22Rv1 (cell line): Measurements from ENCODE around the gene SLC5A7.

Source experiments
- H3K27ac ChIP-seq: fragments of 450-650 bp; 2 replicates; pipeline ENCODE4 v1.5.1; 2017
- CTCF ChIP-seq: fragments of 450-650 bp; IDR thresholded peaks from 2 replicates; pipeline ENCODE4 v1.5.1; 2017; ENCODE audit warnings: mild to moderate bottlenecking
- ZFX ChIP-seq: fragments of 450-650 bp; IDR thresholded peaks from 2 replicates; pipeline ENCODE4 v1.6.1; 2017; ENCODE audit warnings: antibody characterized with exemption, borderline replicate concordance

SLC5A7 gene

GRCh38 chr2:107986278-107987217 is at the start of gene SLC5A7:
Gene SLC5A7, plus strand, starts transcription at chr2:107986524. Its CDS starts 1,632 bp downstream, at chr2:107988156.
- no peak for TF ChIP-seq ZFX
- no peak for TF ChIP-seq CTCF
- no peak within 1 kb of the TSS for H3K27ac ChIP-seq

- TF ChIP-seq CTCF (no peak), ZFX (no peak)
- no peak overlapping the region for H3K27ac ChIP-seq
These were observed 24.9 kb upstream of the SLC5A7 start for GRCh38 chr2:107961395-107961794.

- H3K27ac ChIP-seq: no peak overlapping the region
- TF ChIP-seq CTCF: no peak
- TF ChIP-seq ZFX: no peak
These were observed 22.1 kb upstream of the SLC5A7 start for GRCh38 chr2:107964185-107964584.

GRCh38 chr2:107984707-107985106 is 1.6 kb upstream of the SLC5A7 start:
- no peak for TF ChIP-seq ZFX
- TF ChIP-seq CTCF: no peak
- H3K27ac ChIP-seq: no peak overlapping the region

GRCh38 chr2:107988108-107988507 is 1.8 kb downstream of the SLC5A7 start:
- no peak for TF ChIP-seq CTCF
- no peak for TF ChIP-seq ZFX

GRCh38 chr2:107989445-107989844 is 3.1 kb downstream of the SLC5A7 start:
- no peak overlapping the region for H3K27ac ChIP-seq
- TF ChIP-seq CTCF (no peak), ZFX (no peak)

More at GRCh38 chr2:107988108-107988507, 1.8 kb downstream of the SLC5A7 start:
- no peak overlapping the region for H3K27ac ChIP-seq

- no peak overlapping the region for H3K27ac ChIP-seq
- TF ChIP-seq CTCF (no peak), ZFX (no peak)
These were observed 4.4 kb downstream of the SLC5A7 start for GRCh38 chr2:107990718-107991117.
